Measurements from ENCODE around the gene IMPG1. TPM values are rescaled to one million over a fixed set of nuclear protein-coding genes. Genes with fewer than 3 reads are reported as not detected.

Gene IMPG1
- total RNA-seq, 1 donor from 2014 or later = not detected

- intact Hi-C loops (cut with DNase I) = loop anchor here (5.0 to 10.0 kb wide), 2 partner anchors 953 to 1530 kb away; partner anchors contain the start of gene HTR1B
These were observed 140.4 kb downstream of the IMPG1 start for GRCh38 chr6:75932067-75932466.

GRCh38 chr6:75931011-75931680 lies 141.3 kb downstream of the IMPG1 start:
- Histone ChIP-seq H3K27me3 (no peaks in the 10 kb centered on the region), H3K36me3 (no peaks in the 10 kb centered on the region), H3K9me3 (no peaks in the 10 kb centered on the region), H3K27ac (peak overlapping the region; percentile 35 to 56), H3K4me3 (no peak overlapping the region), H3K4me1 (peaks cover 0 to 12% of the 10 kb centered on the region in 2 donors)
- DNase-seq (ENCODE audit: low spot score in 2 of 2) = no peak
- intact Hi-C loops (cut with DNase I) = loop anchor here (5.0 to 10.0 kb wide), 2 partner anchors 954 to 1531 kb away; partner anchors contain the start of gene HTR1B
- TF ChIP-seq, protein P1, sequence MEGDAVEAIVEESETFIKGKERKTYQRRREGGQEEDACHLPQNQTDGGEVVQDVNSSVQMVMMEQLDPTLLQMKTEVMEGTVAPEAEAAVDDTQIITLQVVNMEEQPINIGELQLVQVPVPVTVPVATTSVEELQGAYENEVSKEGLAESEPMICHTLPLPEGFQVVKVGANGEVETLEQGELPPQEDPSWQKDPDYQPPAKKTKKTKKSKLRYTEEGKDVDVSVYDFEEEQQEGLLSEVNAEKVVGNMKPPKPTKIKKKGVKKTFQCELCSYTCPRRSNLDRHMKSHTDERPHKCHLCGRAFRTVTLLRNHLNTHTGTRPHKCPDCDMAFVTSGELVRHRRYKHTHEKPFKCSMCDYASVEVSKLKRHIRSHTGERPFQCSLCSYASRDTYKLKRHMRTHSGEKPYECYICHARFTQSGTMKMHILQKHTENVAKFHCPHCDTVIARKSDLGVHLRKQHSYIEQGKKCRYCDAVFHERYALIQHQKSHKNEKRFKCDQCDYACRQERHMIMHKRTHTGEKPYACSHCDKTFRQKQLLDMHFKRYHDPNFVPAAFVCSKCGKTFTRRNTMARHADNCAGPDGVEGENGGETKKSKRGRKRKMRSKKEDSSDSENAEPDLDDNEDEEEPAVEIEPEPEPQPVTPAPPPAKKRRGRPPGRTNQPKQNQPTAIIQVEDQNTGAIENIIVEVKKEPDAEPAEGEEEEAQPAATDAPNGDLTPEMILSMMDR (IDR thresholded peaks at IDR 0.05) = no peak

More at GRCh38 chr6:75932067-75932466, 140.4 kb downstream of the IMPG1 start:
- Histone ChIP-seq H3K36me3 (no peaks in the 10 kb centered on the region), H3K4me3 (no peak overlapping the region), H3K4me1 (peaks cover 0 to 12% of the 10 kb centered on the region in 2 donors), H3K27me3 (no peaks in the 10 kb centered on the region), H3K9me3 (no peaks in the 10 kb centered on the region), H3K27ac (peak overlapping the region in 1 of 2 donors; percentile 31)
- DNase-seq (ENCODE audit: low spot score in 2 of 2) = no peak
- TF ChIP-seq, protein P1 (IDR thresholded peaks at IDR 0.05) = peak in 1 of 3 experiments; percentile 11

GRCh38 chr6:75926293-75927168 lies 145.9 kb downstream of the IMPG1 start:
- Histone ChIP-seq H3K36me3 (no peaks in the 10 kb centered on the region), H3K4me1 (peaks cover 0 to 10% of the 10 kb centered on the region in 2 donors), H3K4me3 (no peak overlapping the region), H3K9me3 (no peaks in the 10 kb centered on the region), H3K27ac (no peak overlapping the region), H3K27me3 (no peaks in the 10 kb centered on the region)
- intact Hi-C loops (cut with DNase I) = no loop called here
- DNase-seq (ENCODE audit: low spot score in 2 of 2) = no peak
- TF ChIP-seq, protein P1 (IDR thresholded peaks at IDR 0.05) = no peak

GRCh38 chr6:75922226-75922625 lies 150.2 kb downstream of the IMPG1 start:
- Histone ChIP-seq H3K36me3 (peaks cover 0 to 13% of the 10 kb centered on the region in 2 donors), H3K27ac (no peak overlapping the region), H3K4me3 (no peak overlapping the region), H3K27me3 (no peaks in the 10 kb centered on the region), H3K4me1 (no peaks in the 10 kb centered on the region), H3K9me3 (no peaks in the 10 kb centered on the region)
- intact Hi-C loops (cut with DNase I) = no loop called here
- no peak for DNase-seq (ENCODE audit: low spot score in 2 of 2)
- TF ChIP-seq, protein P1 (IDR thresholded peaks at IDR 0.05) = no peak

- no peak for DNase-seq (ENCODE audit: low spot score in 2 of 2)
- no peaks in the 10 kb centered on the region for H3K27me3 ChIP-seq
- H3K4me1 ChIP-seq = no peaks in the 10 kb centered on the region
- H3K9me3 ChIP-seq = no peaks in the 10 kb centered on the region
- TF ChIP-seq, protein P1 (IDR thresholded peaks at IDR 0.05) = no peak
- no peak overlapping the region for H3K27ac ChIP-seq
- no peak overlapping the region for H3K4me3 ChIP-seq
- peaks cover 4 to 11% of the 10 kb centered on the region in 2 donors for H3K36me3 ChIP-seq
- intact Hi-C loops (cut with DNase I) = no loop called here
These were observed 159.4 kb downstream of the IMPG1 start for GRCh38 chr6:75913040-75913439.

Data from ascending aorta (tissue), 2 donors.